MCF 10A (cell line): Measurements from ENCODE around the gene LSM7. TPM values are rescaled to one million over a fixed set of nuclear protein-coding genes. Genes with fewer than 3 reads are reported as not detected.
"Not testable (repeated sequence)": the region's sequence is repeated elsewhere in the genome, so short reads cannot be mapped to it uniquely, and the experiment has no call there.

Experiments used
- BruUV-seq: library from RNA; stranded (reverse); fragments of 400-500 nt; replicated peaks from 2 replicates; lab custom pipeline; 2021; lab: Mats Ljungman, UMichigan
- CTCF ChIA-PET: fragments of 300-600 bp; sonication (Branson Sonifier 250); formaldehyde crosslinking; extraction: SDS; loops from one replicate; lab custom pipeline; 2021; ENCODE audit warnings: antibody characterized with exemption, inconsistent platforms; lab: Yijun Ruan, JAX
- POLR2A ChIA-PET: fragments of 300-600, 350-650 bp; sonication (Branson Sonifier 250); formaldehyde crosslinking; extraction: SDS; loops from one replicate; lab custom pipeline; 2020; ENCODE audit warnings: antibody characterized with exemption, inconsistent platforms; lab: Yijun Ruan, JAX
- DNase-seq: peaks from one replicate; pipeline ENCODE4 v3.0.0-alpha.2; 2018; ENCODE audit not compliant: unreplicated experiment
- H3K27ac Mint-ChIP-seq: one replicate; pipeline ENCODE4 v1.8.0; 2022; ENCODE audit warnings: mild to moderate bottlenecking, low read depth, mixed read lengths; ENCODE audit not compliant: unreplicated experiment
- H3K27me3 Mint-ChIP-seq: one replicate; pipeline ENCODE4 v1.8.0; 2022; ENCODE audit warnings: mixed read lengths; ENCODE audit not compliant: insufficient read depth, unreplicated experiment
- H3K36me3 Mint-ChIP-seq: one replicate; pipeline ENCODE4 v1.8.0; 2022; ENCODE audit warnings: mild to moderate bottlenecking, moderate library complexity, mixed read lengths; ENCODE audit not compliant: insufficient read depth, unreplicated experiment
- H3K4me1 Mint-ChIP-seq: one replicate; pipeline ENCODE4 v1.8.0; 2022; ENCODE audit warnings: mixed read lengths; ENCODE audit not compliant: insufficient read depth, unreplicated experiment
- H3K4me3 Mint-ChIP-seq: one replicate; pipeline ENCODE4 v1.8.0; 2022; ENCODE audit warnings: mild to moderate bottlenecking, moderate library complexity, mixed read lengths; ENCODE audit not compliant: unreplicated experiment
- H3K9me3 Mint-ChIP-seq: one replicate; pipeline ENCODE4 v1.8.0; 2022; ENCODE audit warnings: mixed read lengths; ENCODE audit not compliant: unreplicated experiment
- CTCF ChIP-seq: fragments of 200-600 bp; IDR thresholded peaks from one replicate; pipeline ENCODE4 v1.8.0; 2022; ENCODE audit warnings: antibody characterized with exemption, mild to moderate bottlenecking; ENCODE audit not compliant: unreplicated experiment
- intact Hi-C: fragments of 100-400 bp; cut with micrococcal nuclease; formaldehyde crosslinking; loops from 2 replicates; pipeline ENCODE4 v1.14.1; 2022
- total RNA-seq: library from RNA; stranded (reverse); gene quantifications from 2 replicates; pipeline ENCODE4 v1.2.3, GENCODE V29; 2022

LSM7 gene
- total RNA-seq, 1 experiment from 2014 or later: 135 TPM

DNA sequence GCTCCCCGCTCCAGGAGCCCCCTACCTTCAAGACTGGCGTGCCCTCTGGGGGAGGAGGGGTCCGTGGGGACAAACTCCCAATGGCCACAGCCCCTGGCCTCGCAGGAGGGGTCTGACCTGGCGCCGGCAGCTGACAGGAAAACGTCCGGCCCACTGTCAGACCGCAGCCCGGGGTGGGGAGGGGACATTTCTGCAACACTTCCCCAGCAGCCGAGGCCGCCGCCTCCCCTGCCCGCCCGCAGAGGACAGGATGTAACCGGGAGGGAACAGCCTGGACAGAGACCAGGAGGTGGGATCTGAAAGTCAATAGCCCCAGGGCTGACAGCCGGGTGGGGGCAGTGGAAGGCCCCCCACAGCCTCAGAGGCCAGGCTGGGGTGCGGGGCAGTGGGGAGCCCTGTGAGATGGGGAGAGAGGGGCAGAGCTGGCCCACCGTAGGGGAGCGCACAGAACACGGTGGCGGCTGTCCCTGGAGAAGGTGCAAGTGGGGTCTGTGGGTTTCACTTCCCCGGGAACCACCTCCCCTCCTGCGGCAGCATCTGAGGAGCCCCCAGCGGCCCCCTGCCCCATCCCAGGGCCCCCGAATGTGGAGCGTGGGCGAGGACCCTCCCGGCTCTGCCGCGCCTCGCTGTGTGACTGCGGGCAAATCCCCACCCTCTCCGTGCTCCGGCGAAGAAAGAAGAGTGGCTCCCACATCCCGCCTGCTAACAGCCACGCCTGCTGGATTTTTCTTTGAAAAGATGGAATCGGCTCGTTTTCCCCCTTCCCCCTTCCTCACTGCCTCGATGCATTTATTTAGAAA lies 46.1 kb downstream of the LSM7 start, which contains the start of gene PEAK3:
Gene PEAK3, minus strand, starts transcription at position 114 of the 800 bp plus-strand sequence. CDS start 1,244 bp downstream, outside the sequence.
- ChIA-PET POLR2A (no interaction called here), CTCF (interaction anchor here (0.6 to 0.8 kb wide), 2 partner anchors 110 to 167 kb away, joined by 3 to 4 read pairs; no protein-coding TSS in a partner anchor)
- Mint-ChIP-seq H3K4me1 (no peaks in the 10 kb centered on the region), H3K27me3 (no peaks in the 10 kb centered on the region), H3K36me3 (peaks cover 12% of the 10 kb centered on the region), H3K4me3 (no peak within 1 kb of the TSS), H3K27ac (no peak within 1 kb of the TSS), H3K9me3 (no peaks in the 10 kb centered on the region)
- no peak for DNase-seq
- intact Hi-C loops: no loop called here
- no peak for TF ChIP-seq CTCF
- no TSS peak for BruUV-seq

DNA sequence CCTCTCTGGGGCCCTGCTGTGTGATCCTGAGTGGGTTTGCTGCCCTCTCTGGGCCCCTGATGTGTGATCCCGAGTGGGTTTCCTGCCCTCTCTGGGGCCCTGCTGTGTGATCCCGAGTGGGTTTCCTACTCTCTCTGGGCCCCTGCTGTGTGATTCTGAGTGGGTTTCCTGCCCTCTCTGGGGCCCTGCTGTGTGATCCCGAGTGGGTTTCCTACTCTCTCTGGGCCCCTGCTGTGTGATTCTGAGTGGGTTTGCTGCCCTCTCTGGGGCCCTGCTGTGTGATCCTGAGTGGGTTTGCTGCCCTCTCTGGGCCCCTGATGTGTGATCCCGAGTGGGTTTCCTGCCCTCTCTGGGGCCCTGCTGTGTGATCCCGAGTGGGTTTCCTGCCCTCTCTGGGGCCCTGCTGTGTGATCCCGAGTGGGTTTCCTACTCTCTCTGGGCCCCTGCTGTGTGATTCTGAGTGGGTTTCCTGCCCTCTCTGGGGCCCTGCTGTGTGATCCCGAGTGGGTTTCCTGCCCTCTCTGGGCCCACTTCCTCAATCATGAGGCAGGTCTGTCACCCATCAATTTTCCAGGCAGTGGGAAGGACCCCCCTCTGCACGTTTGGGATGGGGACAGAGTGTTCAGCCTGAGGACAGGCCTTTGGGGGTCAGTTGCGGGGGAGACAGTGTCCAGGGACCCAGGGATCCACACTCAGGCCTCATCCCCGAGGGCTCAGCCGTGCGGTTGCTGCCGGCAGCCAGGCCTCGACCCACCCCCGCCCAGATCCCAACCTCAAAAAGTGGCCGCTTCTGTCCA lies 46.9 kb downstream of the LSM7 start:
- H3K27ac Mint-ChIP-seq, BruUV-seq, H3K4me1 Mint-ChIP-seq, DNase-seq, intact Hi-C loops, H3K27me3 Mint-ChIP-seq, H3K9me3 Mint-ChIP-seq, POLR2A ChIA-PET, H3K4me3 Mint-ChIP-seq, CTCF ChIA-PET: not testable (repeated sequence)
- H3K36me3 Mint-ChIP-seq: peaks cover 15% of the 10 kb centered on the region

GRCh38 chr19:2280633-2281264 lies 47.6 kb downstream of the LSM7 start:
- CTCF ChIA-PET: no interaction called here
- DNase-seq: no peak
- no peaks in the 10 kb centered on the region for H3K27me3 Mint-ChIP-seq
- no peaks in the 10 kb centered on the region for H3K4me1 Mint-ChIP-seq
- no peaks in the 10 kb centered on the region for H3K9me3 Mint-ChIP-seq
- POLR2A ChIA-PET: interaction anchor here (1.0 kb wide), 1 partner anchor 13 kb away, joined by 3 read pairs; no protein-coding TSS in a partner anchor
- TF ChIP-seq CTCF: no peak
- no TSS peak for BruUV-seq
- intact Hi-C loops: no loop called here
- no peak overlapping the region for H3K4me3 Mint-ChIP-seq
- peaks cover 15% of the 10 kb centered on the region for H3K36me3 Mint-ChIP-seq
- no peak overlapping the region for H3K27ac Mint-ChIP-seq

DNA sequence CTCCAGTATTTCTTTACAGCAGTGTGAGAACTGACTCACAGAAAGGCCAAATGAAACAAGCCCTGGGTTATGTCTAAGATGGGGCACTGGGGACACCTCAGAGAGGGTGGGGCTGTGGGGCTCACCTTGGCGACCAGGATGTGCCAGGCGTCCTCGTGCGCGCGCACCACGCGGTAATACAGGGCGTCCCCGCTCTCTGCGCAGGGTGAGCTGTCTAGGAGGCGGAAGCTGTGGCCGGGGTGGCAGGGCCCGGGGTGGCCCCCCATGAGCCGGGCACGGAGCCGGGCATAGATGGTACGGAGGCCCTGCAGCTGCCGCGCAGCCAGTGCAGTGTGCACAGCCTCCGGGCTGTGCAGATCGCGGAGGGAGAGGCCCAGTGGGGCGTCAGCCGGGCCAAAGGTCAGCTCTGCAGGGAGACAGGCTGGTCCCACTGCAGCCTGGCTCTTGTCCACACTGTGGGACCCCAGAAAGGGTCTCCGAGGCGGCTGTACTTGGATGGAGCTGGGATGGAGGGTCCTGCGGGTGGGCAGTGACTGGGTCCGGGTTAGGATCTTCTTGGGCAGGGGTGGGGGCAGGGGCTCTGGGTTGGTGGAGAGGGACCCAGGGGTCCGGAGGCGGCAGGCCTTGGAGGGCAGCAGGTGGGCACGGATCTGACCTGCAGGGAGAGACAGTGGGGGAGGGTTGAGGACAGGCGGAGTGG lies 49.8 kb downstream of the LSM7 start:
- Mint-ChIP-seq H3K4me1 (peaks cover 6% of the 10 kb centered on the region), H3K27ac (no peak overlapping the region), H3K36me3 (peaks cover 29% of the 10 kb centered on the region), H3K27me3 (no peaks in the 10 kb centered on the region), H3K4me3 (no peak overlapping the region), H3K9me3 (no peaks in the 10 kb centered on the region)
- no TSS peak for BruUV-seq
- CTCF ChIA-PET: no interaction called here
- DNase-seq: no peak
- POLR2A ChIA-PET: interaction anchor here (1.2 kb wide), 1 partner anchor 9 kb away, joined by 3 read pairs; no protein-coding TSS in a partner anchor
- intact Hi-C loops: loop anchor here (10.0 kb wide), 1 partner anchor 336 kb away; no protein-coding TSS in a partner anchor
- TF ChIP-seq CTCF: no peak
